Ishikawa (cell line): ENCODE measurements around the gene CDC25C.

ENCODE experiments used
- CEBPB ChIP-seq: IDR thresholded peaks from 2 replicates; pipeline ENCODE4 v1.6.1; 2012
- CREB1 ChIP-seq: IDR thresholded peaks from 2 replicates; pipeline ENCODE4 v1.6.1; 2012; ENCODE audit warnings: low read depth
- EGR1 ChIP-seq: IDR thresholded peaks from 2 replicates; pipeline ENCODE4 v1.6.1; 2012
- EP300 ChIP-seq: IDR thresholded peaks from 2 replicates; pipeline ENCODE4 v1.6.1; 2012; ENCODE audit warnings: borderline replicate concordance
- FOXM1 ChIP-seq: IDR thresholded peaks from 2 replicates; pipeline ENCODE4 v1.6.1; 2012; ENCODE audit warnings: low read depth, borderline replicate concordance
- MAX ChIP-seq: IDR thresholded peaks from 2 replicates; pipeline ENCODE4 v1.6.1; 2012
- NFIC ChIP-seq: IDR thresholded peaks from 2 replicates; pipeline ENCODE4 v1.6.1; 2012
- RAD21 ChIP-seq: IDR thresholded peaks from 2 replicates; pipeline ENCODE4 v1.6.1; 2012; ENCODE audit warnings: low read depth
- REST ChIP-seq: IDR thresholded peaks from 2 replicates; pipeline ENCODE4 v1.6.1; 2012; ENCODE audit warnings: low read depth, mild to moderate bottlenecking
- TAF1 ChIP-seq: IDR thresholded peaks from 2 replicates; pipeline ENCODE4 v1.6.1; 2012; ENCODE audit warnings: low read depth, mild to moderate bottlenecking
- TCF12 ChIP-seq: IDR thresholded peaks from 2 replicates; pipeline ENCODE4 v1.6.1; 2012; ENCODE audit warnings: low read depth
- TEAD4 ChIP-seq: IDR thresholded peaks from 2 replicates; pipeline ENCODE4 v1.6.1; 2012
- USF1 ChIP-seq: IDR thresholded peaks from 2 replicates; pipeline ENCODE4 v1.6.1; 2012
- YY1 ChIP-seq: IDR thresholded peaks from 2 replicates; pipeline ENCODE4 v1.6.1; 2012; ENCODE audit warnings: low read depth
- ZBTB7A ChIP-seq: IDR thresholded peaks from 2 replicates; pipeline ENCODE4 v1.6.1; 2012; ENCODE audit warnings: low read depth

CDC25C gene

GRCh38 chr5:138243794-138244193 is 87.8 kb downstream of the CDC25C start:
- TF ChIP-seq TAF1 (no peak), CEBPB (no peak), YY1 (no peak), REST (no peak), ZBTB7A (no peak), EP300 (no peak), TEAD4 (no peak), TCF12 (no peak), MAX (no peak), CREB1 (no peak)

GRCh38 chr5:138241688-138242571 is 89.7 kb downstream of the CDC25C start:
- TF ChIP-seq EGR1 = peak; percentile 72; the same call in 1 of the 2 replicates
- no peak for TF ChIP-seq USF1
- TF ChIP-seq TAF1 = no peak; the same call in 1 of the 2 replicates
- peak; percentile 45; the same call in 1 of the 2 replicates for TF ChIP-seq MAX
- no peak for TF ChIP-seq TCF12
- no peak for TF ChIP-seq RAD21
- TF ChIP-seq FOXM1 = no peak
- no peak for TF ChIP-seq EP300
- no peak for TF ChIP-seq REST
- TF ChIP-seq TEAD4 = no peak
- peak; percentile 15; the same call in 1 of the 2 replicates for TF ChIP-seq YY1
- TF ChIP-seq ZBTB7A = no peak
- no peak for TF ChIP-seq CREB1
- no peak for TF ChIP-seq NFIC
- no peak for TF ChIP-seq CEBPB

- TF ChIP-seq EGR1 (no peak), TAF1 (no peak), NFIC (no peak), ZBTB7A (no peak), FOXM1 (no peak)
Observed at GRCh38 chr5:138240650-138241385, 90.8 kb downstream of the CDC25C start.

- TF ChIP-seq YY1 (no peak), MAX (no peak), EP300 (no peak)
Observed at GRCh38 chr5:138238034-138238433, 93.6 kb downstream of the CDC25C start.
